Peyer's patch (tissue), 4 donors: ENCODE measurements around the gene SPACA6. TPM values are rescaled to one million over a fixed set of nuclear protein-coding genes. Genes with fewer than 3 reads are reported as not detected.

Source experiments
- DNase-seq, 3 donors: peaks; one replicate each; pipeline ENCODE4 v3.0.0-alpha.2; 2017 to 2019
- H3K27ac ChIP-seq, 4 donors: fragments of 200-600 bp; sonication (generic); one replicate each; pipeline ENCODE4 v1.5.1; 2016 to 2019
- H3K27me3 ChIP-seq, 2 donors: fragments of 200-600 bp; sonication (generic); one replicate each; pipeline ENCODE4 v1.5.1; 2019
- H3K36me3 ChIP-seq, 3 donors: fragments of 200-600 bp; sonication (generic); one replicate each; pipeline ENCODE4 v1.5.1; 2016 to 2019
- H3K4me1 ChIP-seq, 4 donors: fragments of 200-600 bp; sonication (generic); one replicate each; pipeline ENCODE4 v1.5.1; 2016 to 2019
- H3K4me3 ChIP-seq, 4 donors: fragments of 200-600 bp; sonication (generic); 1 replicate in 3 of 4; 2 replicates in 1 of 4; pipeline ENCODE4 v1.5.1; 2016 to 2019; ENCODE audit warnings: mild to moderate bottlenecking in 1 of 4
- H3K9me3 ChIP-seq, 4 donors: fragments of 200-600 bp; sonication (generic); one replicate each; pipeline ENCODE4 v1.5.1; 2016 to 2019; ENCODE audit warnings: mild to moderate bottlenecking in 1 of 4
- POLR2A ChIP-seq, 2 donors: fragments of 450-650 bp; IDR thresholded peaks; one replicate each; pipeline ENCODE4 v1.5.1; 2017; ENCODE audit warnings: antibody characterized with exemption in 2 of 2, mild to moderate bottlenecking in 2 of 2, moderate library complexity in 2 of 2
- small RNA-seq, 2 donors: library from RNA; depleted of rRNA; stranded (forward); fragments of <200 nt; gene quantifications; one replicate each; pipeline ENCODE3, GENCODE V24; 2016
- total RNA-seq, 4 donors: library from RNA; depleted of rRNA; stranded (reverse); fragments of >200 nt; gene quantifications; one replicate each; pipeline ENCODE4 v1.1.0, GENCODE V29; 2016
- TF ChIP-seq, protein P1 (sequence below), 6 experiments: fragments of 450-650 bp in 4 of 6; fragments of 200-600 bp in 2 of 6; sonication (generic) in 1 of 6; IDR thresholded peaks; one replicate each; pipeline ENCODE4 v1.5.1; 2017 to 2019; ENCODE audit warnings: antibody characterized with exemption in 6 of 6, mild to moderate bottlenecking in 3 of 6, moderate library complexity in 1 of 6

SPACA6 gene
- total RNA-seq, 4 donors from 2014 or later = 3.0 to 29.7 (median 11.6) TPM

DNA sequence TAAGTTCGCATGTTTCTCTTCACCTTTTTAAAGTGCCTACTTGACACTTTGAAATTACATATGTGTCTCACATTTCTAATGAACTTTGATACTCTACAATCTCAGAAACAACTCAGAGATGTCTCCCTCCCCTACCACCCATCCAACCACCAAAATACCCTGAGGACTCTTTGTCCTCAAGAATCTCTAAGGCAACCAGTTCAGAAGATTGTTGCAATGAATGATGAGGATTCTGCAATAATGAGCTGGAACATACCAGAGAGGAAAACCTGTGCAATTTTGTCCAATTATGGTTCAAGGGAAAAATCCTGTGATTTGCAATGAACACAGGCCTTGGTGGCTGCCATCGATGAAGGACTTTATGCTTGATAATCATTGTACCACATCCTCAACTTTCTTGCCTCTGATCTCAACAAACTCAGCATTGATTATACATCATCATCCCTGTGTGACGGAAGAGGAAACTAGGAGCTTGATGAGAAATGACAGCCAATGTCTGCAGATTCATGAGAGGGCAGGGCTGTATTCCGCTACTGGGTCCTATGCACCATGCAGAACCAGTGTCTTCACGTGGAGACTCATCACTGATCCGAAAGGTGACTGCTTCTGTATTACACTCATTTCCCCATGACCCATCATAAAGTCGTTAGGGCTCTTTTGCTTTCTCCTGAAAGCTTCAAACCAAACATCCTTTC is 57.4 kb downstream of the SPACA6 start:
- DNase-seq = no peak
- H3K4me3 ChIP-seq = no peak overlapping the region
- TF ChIP-seq, protein P1, sequence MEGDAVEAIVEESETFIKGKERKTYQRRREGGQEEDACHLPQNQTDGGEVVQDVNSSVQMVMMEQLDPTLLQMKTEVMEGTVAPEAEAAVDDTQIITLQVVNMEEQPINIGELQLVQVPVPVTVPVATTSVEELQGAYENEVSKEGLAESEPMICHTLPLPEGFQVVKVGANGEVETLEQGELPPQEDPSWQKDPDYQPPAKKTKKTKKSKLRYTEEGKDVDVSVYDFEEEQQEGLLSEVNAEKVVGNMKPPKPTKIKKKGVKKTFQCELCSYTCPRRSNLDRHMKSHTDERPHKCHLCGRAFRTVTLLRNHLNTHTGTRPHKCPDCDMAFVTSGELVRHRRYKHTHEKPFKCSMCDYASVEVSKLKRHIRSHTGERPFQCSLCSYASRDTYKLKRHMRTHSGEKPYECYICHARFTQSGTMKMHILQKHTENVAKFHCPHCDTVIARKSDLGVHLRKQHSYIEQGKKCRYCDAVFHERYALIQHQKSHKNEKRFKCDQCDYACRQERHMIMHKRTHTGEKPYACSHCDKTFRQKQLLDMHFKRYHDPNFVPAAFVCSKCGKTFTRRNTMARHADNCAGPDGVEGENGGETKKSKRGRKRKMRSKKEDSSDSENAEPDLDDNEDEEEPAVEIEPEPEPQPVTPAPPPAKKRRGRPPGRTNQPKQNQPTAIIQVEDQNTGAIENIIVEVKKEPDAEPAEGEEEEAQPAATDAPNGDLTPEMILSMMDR (IDR thresholded peaks at IDR 0.05) = no peak
- no peak for TF ChIP-seq POLR2A (IDR thresholded peaks at IDR 0.05)
- no peaks in the 10 kb centered on the region for H3K36me3 ChIP-seq
- H3K27ac ChIP-seq = no peak overlapping the region
- H3K4me1 ChIP-seq = no peaks in the 10 kb centered on the region
- H3K9me3 ChIP-seq = no peaks in the 10 kb centered on the region
- no peaks in the 10 kb centered on the region for H3K27me3 ChIP-seq

DNA sequence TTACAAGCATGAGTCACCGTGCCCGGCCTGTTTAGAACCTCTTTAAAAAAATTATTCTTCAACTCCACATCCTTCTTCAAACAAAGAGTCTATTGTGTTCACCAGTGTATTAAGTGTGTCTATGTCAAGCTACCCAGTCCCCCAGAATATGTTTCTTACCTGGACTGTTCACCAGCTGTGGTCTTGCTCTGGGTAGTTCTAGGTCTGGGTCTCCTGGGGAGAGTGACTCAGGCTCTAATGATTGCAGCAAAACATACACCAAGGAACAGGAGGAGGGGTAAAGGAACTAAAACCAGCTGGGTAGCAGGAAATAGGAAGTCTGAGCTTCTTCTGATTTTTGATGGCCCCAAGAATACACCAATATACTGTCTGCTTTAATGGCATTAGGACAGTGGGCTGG is 58.5 kb downstream of the SPACA6 start, which contains the start of gene FPR1:
Gene FPR1, minus strand, starts transcription at position 224 of the 400 bp plus-strand sequence. CDS start 4,884 bp downstream, outside the sequence.
- TF ChIP-seq, protein P1 (IDR thresholded peaks at IDR 0.05) = no peak
- no peak for TF ChIP-seq POLR2A (IDR thresholded peaks at IDR 0.05)
- H3K27ac ChIP-seq = no peak within 1 kb of the TSS
- no peak within 1 kb of the TSS for H3K4me3 ChIP-seq
- no peak for DNase-seq
- H3K4me1 ChIP-seq = no peaks in the 10 kb centered on the region
- H3K36me3 ChIP-seq = no peaks in the 10 kb centered on the region
- H3K9me3 ChIP-seq = peaks cover 0 to 3% (median 0%) of the 10 kb centered on the region in 4 donors
- H3K27me3 ChIP-seq = no peaks in the 10 kb centered on the region

DNA sequence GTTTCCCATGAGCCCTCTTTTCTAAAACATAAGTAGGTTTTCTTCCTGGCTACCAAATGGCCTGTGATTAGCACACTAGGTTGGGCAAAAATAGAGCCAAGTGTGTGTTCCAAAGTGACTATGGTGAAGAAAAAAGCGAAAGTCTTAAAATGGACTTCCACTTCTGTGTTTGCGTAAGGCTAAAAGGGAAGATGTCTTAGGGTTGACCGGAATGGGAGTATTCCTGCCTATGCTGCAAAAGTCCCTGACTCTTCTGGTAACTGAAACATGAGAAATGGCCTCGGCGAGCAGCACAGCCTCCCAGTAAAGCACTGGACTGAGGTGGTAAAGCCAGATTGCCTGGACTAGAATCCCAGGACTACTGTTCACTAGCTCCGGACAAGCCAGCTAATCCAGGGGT is 61.0 kb downstream of the SPACA6 start:
- Histone ChIP-seq H3K4me3 (no peak overlapping the region), H3K4me1 (no peaks in the 10 kb centered on the region), H3K27me3 (no peaks in the 10 kb centered on the region), H3K27ac (no peak overlapping the region), H3K36me3 (no peaks in the 10 kb centered on the region), H3K9me3 (peaks cover 0 to 3% (median 0%) of the 10 kb centered on the region in 4 donors)
- DNase-seq = no peak
- no peak for TF ChIP-seq POLR2A (IDR thresholded peaks at IDR 0.05)
- TF ChIP-seq, protein P1 (IDR thresholded peaks at IDR 0.05) = no peak

DNA sequence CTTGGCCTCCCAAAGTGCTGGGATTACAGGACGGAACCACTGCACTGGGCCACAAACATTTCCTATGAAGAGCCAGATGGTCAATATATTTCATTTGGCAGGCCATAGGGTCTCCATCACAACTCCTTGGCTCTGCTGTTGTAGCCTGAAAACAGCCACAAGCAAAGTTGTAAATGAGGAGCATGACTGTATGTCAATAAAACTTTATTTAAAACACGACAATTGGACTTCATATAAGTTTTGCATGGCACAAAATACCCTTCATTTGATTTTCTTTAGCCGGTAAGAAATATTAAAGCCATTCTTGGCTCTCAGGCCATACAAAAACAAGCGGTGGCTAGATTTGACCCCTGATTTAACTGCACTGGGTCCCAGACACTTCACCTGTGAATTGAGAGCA is 61.6 kb downstream of the SPACA6 start:
- TF ChIP-seq, protein P1 (IDR thresholded peaks at IDR 0.05) = no peak
- TF ChIP-seq POLR2A (IDR thresholded peaks at IDR 0.05) = no peak
- H3K9me3 ChIP-seq = peaks cover 0 to 3% (median 0%) of the 10 kb centered on the region in 4 donors
- no peak overlapping the region for H3K4me3 ChIP-seq
- DNase-seq = no peak
- H3K27ac ChIP-seq = no peak overlapping the region
- no peaks in the 10 kb centered on the region for H3K36me3 ChIP-seq
- no peaks in the 10 kb centered on the region for H3K4me1 ChIP-seq
- H3K27me3 ChIP-seq = no peaks in the 10 kb centered on the region

Small RNA genes lying within 50 kb of the gene (small RNA-seq; reads per million reads assigned to genes)
- gene AC018755.2 (0 reads per million in 2 donors), gene MIR125A (0 reads per million in 2 donors), gene MIR99B (0.51 to 1.00 reads per million in 2 donors), gene MIRLET7E (0 reads per million in 2 donors)

Other genes with a start within 250 kb of the SPACA6 start
- 10 to 100 TPM in 1 of 4 donors, under 1 TPM in 3; 0.18 to 13.2 (median 0.52) TPM for gene SIGLEC8, start 234.9 kb upstream of the SPACA6 start, total RNA-seq
- gene CEACAM18, start 214.8 kb upstream of the SPACA6 start, total RNA-seq = 1 to 10 TPM; 2.4 to 4.4 (median 2.5) TPM
- 1 to 10 TPM in 2 of 4 donors, not detected in 2; 2.5 to 3.3 TPM for gene SIGLEC12, start 191.5 kb upstream of the SPACA6 start, total RNA-seq
- gene SIGLEC6, start 161.7 kb upstream of the SPACA6 start, total RNA-seq = 10 to 100 TPM in 1 of 4 donors, 1 to 10 TPM in 2, not detected in 1; 2.7 to 19.8 (median 6.8) TPM
- gene ZNF175, start 122.0 kb upstream of the SPACA6 start, total RNA-seq = 10 to 100 TPM; 11.9 to 27.2 (median 16.0) TPM
- 1 to 10 TPM in 1 of 4 donors, under 1 TPM in 1, not detected in 2; 0.57 to 9.1 TPM for gene SIGLEC5, start 62.9 kb upstream of the SPACA6 start, total RNA-seq
- 10 to 100 TPM in 1 of 4 donors, under 1 TPM in 1, not detected in 2; 0.95 to 12.4 TPM for gene SIGLEC14, start 46.5 kb upstream of the SPACA6 start, total RNA-seq
- gene HAS1, start 30.7 kb downstream of the SPACA6 start, total RNA-seq = under 1 TPM in 1 of 4 donors, not detected in 3; 0.54 TPM
- 1 to 10 TPM; 1.6 to 5.8 (median 2.6) TPM for gene FPR1, start 58.5 kb downstream of the SPACA6 start, total RNA-seq
- 1 to 10 TPM in 1 of 4 donors, not detected in 3; 1.9 TPM for gene FPR2, start 67.8 kb downstream of the SPACA6 start, total RNA-seq
- 1 to 10 TPM in 3 of 4 donors, not detected in 1; 2.3 to 3.3 (median 2.7) TPM for gene FPR3, start 101.8 kb downstream of the SPACA6 start, total RNA-seq
- 10 to 100 TPM; 10.7 to 66.8 (median 26.1) TPM for gene ZNF577, start 194.6 kb downstream of the SPACA6 start, total RNA-seq
- gene ZNF649, start 211.7 kb downstream of the SPACA6 start, total RNA-seq = 10 to 100 TPM in 1 of 4 donors, 1 to 10 TPM in 3; 3.5 to 12.4 (median 9.4) TPM
- gene ZNF613, start 234.1 kb downstream of the SPACA6 start, total RNA-seq = 1 to 10 TPM; 2.4 to 9.8 (median 6.0) TPM